Peyer's patch (tissue), 4 donors: ENCODE data around the gene ZBED1. TPM values are rescaled to one million over a fixed set of nuclear protein-coding genes. Genes with fewer than 3 reads are reported as not detected.
"Not testable (repeated sequence)": the region's sequence is repeated elsewhere in the genome, so short reads cannot be mapped to it uniquely, and the experiment has no call there.

Experiments
- DNase-seq, 3 donors: peaks; one replicate each; pipeline ENCODE4 v3.0.0-alpha.2; 2017 to 2019
- H3K27ac ChIP-seq, 4 donors: fragments of 200-600 bp; sonication (generic); one replicate each; pipeline ENCODE4 v1.5.1; 2016 to 2019
- H3K27me3 ChIP-seq, 2 donors: fragments of 200-600 bp; sonication (generic); one replicate each; pipeline ENCODE4 v1.5.1; 2019
- H3K36me3 ChIP-seq, 3 donors: fragments of 200-600 bp; sonication (generic); one replicate each; pipeline ENCODE4 v1.5.1; 2016 to 2019
- H3K4me1 ChIP-seq, 4 donors: fragments of 200-600 bp; sonication (generic); one replicate each; pipeline ENCODE4 v1.5.1; 2016 to 2019
- H3K4me3 ChIP-seq, 4 donors: fragments of 200-600 bp; sonication (generic); 1 replicate in 3 of 4; 2 replicates in 1 of 4; pipeline ENCODE4 v1.5.1; 2016 to 2019; ENCODE audit warnings: mild to moderate bottlenecking in 1 of 4
- H3K9me3 ChIP-seq, 4 donors: fragments of 200-600 bp; sonication (generic); one replicate each; pipeline ENCODE4 v1.5.1; 2016 to 2019; ENCODE audit warnings: mild to moderate bottlenecking in 1 of 4
- POLR2A ChIP-seq, 2 donors: fragments of 450-650 bp; IDR thresholded peaks; one replicate each; pipeline ENCODE4 v1.5.1; 2017; ENCODE audit warnings: antibody characterized with exemption in 2 of 2, mild to moderate bottlenecking in 2 of 2, moderate library complexity in 2 of 2
- total RNA-seq, 4 donors: library from RNA; depleted of rRNA; stranded (reverse); fragments of >200 nt; gene quantifications; one replicate each; pipeline ENCODE4 v1.1.0, GENCODE V29; 2016
- TF ChIP-seq, protein P1 (sequence below), 6 experiments: fragments of 450-650 bp in 4 of 6; fragments of 200-600 bp in 2 of 6; sonication (generic) in 1 of 6; IDR thresholded peaks; one replicate each; pipeline ENCODE4 v1.5.1; 2017 to 2019; ENCODE audit warnings: antibody characterized with exemption in 6 of 6, mild to moderate bottlenecking in 3 of 6, moderate library complexity in 1 of 6

The ZBED1 gene
- total RNA-seq, 4 donors from 2014 or later = 48.7 to 71.4 (median 59.8) TPM

DNA sequence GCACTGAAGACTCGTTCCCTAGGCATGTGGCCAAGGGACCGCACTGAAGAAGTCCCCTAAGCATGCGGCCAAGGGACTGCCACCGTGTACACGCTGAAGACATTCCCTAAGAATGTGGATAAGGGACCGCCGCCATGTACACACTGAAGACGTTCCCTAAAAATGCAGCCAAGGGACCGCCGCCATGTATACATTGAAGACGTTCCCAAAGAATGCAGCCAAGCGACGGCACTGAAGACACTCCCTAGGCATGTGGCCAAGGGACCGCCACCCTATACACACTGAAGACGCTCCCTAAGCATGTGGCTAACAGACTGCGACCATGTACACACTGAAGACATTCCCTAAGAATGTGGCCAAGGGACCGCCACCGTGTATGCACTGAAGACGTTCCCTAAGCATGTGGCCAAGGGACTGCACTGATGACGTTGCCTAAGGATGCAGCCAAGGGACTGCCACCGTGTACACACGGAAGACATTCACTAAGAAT is 31.5 kb downstream of the ZBED1 start:
- no peak for DNase-seq
- Histone ChIP-seq H3K4me3 (no peak overlapping the region), H3K27ac (no peak overlapping the region), H3K9me3 (no peaks in the 10 kb centered on the region), H3K4me1 (peaks cover 0 to 9% (median 0%) of the 10 kb centered on the region in 4 donors), H3K36me3 (no peaks in the 10 kb centered on the region), H3K27me3 (no peaks in the 10 kb centered on the region)
- TF ChIP-seq, protein P1, sequence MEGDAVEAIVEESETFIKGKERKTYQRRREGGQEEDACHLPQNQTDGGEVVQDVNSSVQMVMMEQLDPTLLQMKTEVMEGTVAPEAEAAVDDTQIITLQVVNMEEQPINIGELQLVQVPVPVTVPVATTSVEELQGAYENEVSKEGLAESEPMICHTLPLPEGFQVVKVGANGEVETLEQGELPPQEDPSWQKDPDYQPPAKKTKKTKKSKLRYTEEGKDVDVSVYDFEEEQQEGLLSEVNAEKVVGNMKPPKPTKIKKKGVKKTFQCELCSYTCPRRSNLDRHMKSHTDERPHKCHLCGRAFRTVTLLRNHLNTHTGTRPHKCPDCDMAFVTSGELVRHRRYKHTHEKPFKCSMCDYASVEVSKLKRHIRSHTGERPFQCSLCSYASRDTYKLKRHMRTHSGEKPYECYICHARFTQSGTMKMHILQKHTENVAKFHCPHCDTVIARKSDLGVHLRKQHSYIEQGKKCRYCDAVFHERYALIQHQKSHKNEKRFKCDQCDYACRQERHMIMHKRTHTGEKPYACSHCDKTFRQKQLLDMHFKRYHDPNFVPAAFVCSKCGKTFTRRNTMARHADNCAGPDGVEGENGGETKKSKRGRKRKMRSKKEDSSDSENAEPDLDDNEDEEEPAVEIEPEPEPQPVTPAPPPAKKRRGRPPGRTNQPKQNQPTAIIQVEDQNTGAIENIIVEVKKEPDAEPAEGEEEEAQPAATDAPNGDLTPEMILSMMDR (IDR thresholded peaks at IDR 0.05) = no peak
- no peak for TF ChIP-seq POLR2A (IDR thresholded peaks at IDR 0.05)

DNA sequence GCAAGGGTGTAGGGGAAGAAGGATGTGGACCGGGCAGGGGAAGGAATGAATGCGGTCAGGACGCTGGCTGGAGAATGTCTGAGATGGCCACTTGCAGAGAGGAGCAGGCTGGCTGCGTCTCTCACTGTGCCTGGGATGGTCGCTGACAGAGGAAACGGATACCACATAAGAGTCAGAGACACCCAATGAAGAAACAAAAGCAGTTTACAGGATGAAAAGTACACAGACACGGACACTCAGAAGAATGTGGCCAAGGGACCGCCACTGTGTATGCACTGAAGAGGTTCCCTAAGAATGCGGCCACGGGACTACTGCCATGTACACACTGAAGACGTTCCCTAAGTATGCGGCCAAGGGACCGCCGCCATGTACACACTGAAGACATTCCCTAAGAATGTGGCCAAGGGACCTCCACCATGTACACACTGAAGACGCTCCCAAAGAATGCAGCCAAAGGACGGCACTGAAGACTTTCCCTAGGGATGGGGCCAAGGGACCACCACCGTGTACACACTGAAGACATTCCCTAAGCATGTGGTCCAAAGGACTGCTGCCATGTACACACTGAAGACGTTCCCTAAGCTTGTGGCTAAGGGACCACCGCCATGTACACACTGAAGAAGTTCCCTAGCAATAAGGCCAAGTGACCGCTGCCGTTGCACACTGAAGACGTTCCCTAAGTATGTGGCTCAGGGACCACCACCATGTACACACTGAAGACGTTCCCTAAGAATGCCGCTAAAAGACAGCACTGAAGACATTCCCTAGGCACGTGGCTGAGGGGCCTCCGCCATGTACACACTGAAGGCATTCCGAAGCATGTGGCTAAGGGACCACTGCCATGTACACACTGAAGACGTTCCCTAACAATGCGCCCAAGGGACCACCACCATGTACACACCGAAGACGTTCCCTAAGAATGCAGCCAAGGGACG is 32.2 kb downstream of the ZBED1 start:
- H3K4me1 ChIP-seq = peaks cover 0 to 2% (median 0%) of the 10 kb centered on the region in 4 donors

DNA sequence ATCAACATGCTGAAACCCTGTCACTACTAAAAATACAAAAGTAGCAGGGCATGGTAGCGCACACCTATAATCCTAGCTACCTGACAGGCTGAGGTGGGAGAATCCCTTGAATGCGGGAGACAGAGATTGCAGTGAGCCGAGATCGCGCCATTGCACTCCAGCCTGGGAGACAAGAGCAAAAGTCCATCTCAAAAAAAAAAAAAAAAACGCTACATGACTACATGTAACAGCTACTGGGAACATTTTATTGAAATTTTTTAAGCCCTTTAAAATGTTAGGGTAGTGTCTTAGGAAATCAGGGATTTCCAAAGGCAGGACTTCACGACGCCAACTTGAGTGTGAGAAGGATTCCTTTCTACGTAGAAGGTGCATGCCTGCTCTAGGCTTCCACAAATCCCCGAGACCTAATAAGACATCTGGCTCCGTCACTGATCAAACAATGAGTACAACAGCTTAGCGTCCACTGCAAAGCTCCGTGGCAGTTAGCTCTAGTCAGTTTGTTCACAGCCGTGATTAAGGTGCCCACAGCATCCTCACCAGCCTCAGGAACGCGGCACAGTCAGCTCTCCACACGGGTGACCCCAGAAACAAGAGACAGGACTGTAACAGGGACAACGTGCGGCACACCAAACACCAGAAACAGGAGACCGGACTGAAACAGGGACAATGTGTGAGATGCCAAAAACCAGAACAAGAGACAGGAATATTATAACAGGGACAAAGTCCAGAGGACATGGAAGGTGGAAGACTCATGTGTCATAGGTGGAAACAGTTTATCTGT is 33.7 kb downstream of the ZBED1 start:
- peak in 1 of 3 donors; percentile 58 for DNase-seq
- peak overlapping the region in 1 of 4 donors; percentile 22 for H3K4me3 ChIP-seq

More for the DNA sequence above, 32.2 kb downstream of the ZBED1 start:
- Histone ChIP-seq H3K27me3 (no peaks in the 10 kb centered on the region), H3K4me3 (no peak overlapping the region), H3K9me3 (no peaks in the 10 kb centered on the region), H3K27ac (no peak overlapping the region), H3K36me3 (no peaks in the 10 kb centered on the region)
- no peak for TF ChIP-seq POLR2A (IDR thresholded peaks at IDR 0.05)
- TF ChIP-seq, protein P1 (IDR thresholded peaks at IDR 0.05) = no peak
- DNase-seq = no peak

DNA sequence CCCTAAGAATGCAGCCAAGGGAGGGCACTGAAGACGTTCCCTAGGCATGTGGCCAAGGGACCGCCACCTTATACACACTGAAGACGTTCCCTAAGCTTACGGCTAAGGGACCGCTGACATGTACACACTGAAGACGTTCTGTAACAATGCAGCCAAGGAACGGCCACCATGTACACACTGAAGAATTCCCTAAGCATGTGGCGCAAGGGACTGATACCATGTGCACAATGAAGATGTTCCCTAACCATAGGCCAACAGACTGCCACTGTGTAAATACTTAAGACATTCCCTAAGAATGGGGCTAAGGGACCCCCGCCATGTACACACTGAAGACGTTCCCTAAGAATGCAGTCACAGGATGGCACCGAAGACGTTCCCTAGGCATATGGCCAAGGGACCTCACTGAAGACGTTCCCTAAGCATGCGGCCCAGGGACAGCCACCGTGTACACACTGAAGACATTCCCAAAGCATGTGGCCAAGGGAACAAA is 36.1 kb downstream of the ZBED1 start:
- H3K27ac ChIP-seq = no peak overlapping the region
- no peak overlapping the region for H3K4me3 ChIP-seq
- TF ChIP-seq, protein P1 (IDR thresholded peaks at IDR 0.05) = no peak
- no peak for TF ChIP-seq POLR2A (IDR thresholded peaks at IDR 0.05)

More for the DNA sequence above, 33.7 kb downstream of the ZBED1 start:
- TF ChIP-seq POLR2A (IDR thresholded peaks at IDR 0.05) = no peak
- TF ChIP-seq, protein P1 (IDR thresholded peaks at IDR 0.05) = no peak
- H3K27me3 ChIP-seq = no peaks in the 10 kb centered on the region
- H3K9me3 ChIP-seq = no peaks in the 10 kb centered on the region
- no peaks in the 10 kb centered on the region for H3K36me3 ChIP-seq
- peak overlapping the region in 2 of 4 donors; percentile 19 to 59 for H3K27ac ChIP-seq
- no peaks in the 10 kb centered on the region for H3K4me1 ChIP-seq

DNA sequence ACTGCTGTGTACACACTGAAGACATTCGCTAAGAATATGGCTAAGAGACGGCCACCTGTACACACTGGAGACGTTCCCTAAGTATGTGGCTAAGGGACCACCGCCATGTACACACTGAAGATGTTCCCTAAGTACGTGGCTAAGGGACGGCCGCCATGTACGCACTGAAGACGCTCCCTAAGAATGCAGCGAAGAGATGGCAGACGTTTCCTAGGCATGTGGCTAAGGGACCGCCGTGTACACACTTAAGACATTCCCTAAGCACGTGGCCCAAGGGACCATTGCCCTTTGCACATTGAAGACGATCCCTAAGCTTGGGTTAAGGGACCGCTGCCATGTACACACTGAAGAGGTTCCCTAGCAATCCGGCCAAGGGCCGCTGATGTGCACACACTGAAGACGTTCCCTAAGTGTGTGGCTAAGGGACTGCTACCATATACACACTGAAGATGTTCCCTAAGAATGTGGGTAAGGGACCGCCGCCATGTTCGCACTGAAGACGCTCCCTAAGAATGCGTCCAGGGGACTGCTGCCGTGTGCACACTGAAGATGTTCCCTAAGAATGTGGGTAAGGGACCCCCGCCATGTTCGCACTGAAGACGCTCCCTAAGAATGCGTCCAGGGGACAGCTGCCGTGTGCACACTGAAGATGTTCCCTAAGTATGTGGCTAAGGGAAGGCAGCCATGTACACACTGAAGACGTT is 36.7 kb downstream of the ZBED1 start:
- TF ChIP-seq, protein P1 (IDR thresholded peaks at IDR 0.05) = no peak
- TF ChIP-seq POLR2A (IDR thresholded peaks at IDR 0.05) = no peak
- Histone ChIP-seq H3K36me3 (no peaks in the 10 kb centered on the region), H3K9me3 (no peaks in the 10 kb centered on the region), H3K27ac (no peak overlapping the region), H3K4me1 (no peaks in the 10 kb centered on the region), H3K27me3 (no peaks in the 10 kb centered on the region), H3K4me3 (no peak overlapping the region)
- DNase-seq = no peak

More for the DNA sequence above, 36.1 kb downstream of the ZBED1 start:
- no peaks in the 10 kb centered on the region for H3K9me3 ChIP-seq
- no peaks in the 10 kb centered on the region for H3K4me1 ChIP-seq
- H3K36me3 ChIP-seq = no peaks in the 10 kb centered on the region
- H3K27me3 ChIP-seq = no peaks in the 10 kb centered on the region
- no peak for DNase-seq

DNA sequence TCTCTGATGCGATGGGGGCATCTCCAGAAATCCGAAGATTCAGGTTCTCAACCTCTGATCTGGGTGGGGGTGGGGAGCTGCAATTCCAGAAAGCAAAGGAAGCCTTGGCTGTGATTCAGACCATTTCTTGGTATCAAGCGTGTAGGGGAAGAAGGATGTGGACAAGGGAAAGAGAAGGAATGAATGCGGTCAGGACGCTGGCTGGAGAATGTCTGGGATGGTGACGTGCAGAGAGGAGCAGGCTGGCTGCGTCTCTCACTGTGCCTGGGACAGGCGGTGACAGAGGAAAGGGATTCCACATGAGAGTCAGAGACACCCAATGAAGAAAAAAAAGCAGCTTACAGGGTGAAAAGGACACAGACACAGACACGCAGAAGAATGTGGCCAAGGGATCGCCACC is 37.3 kb downstream of the ZBED1 start:
- H3K36me3 ChIP-seq, H3K4me3 ChIP-seq, H3K4me1 ChIP-seq, DNase-seq, H3K9me3 ChIP-seq, H3K27ac ChIP-seq, H3K27me3 ChIP-seq: not testable (repeated sequence)
